ENCODE measurements around the gene NXPH1.

NXPH1 gene

GRCh38 chr7:8433477-8434289 is at the start of gene NXPH1:
TSS of gene NXPH1 (plus strand) at chr7:8433609.
- no peak for DNase-seq

- no peak for DNase-seq
These were observed 48.5 kb upstream of the NXPH1 start for GRCh38 chr7:8384901-8385300.

- DNase-seq, result no peak
These were observed 46.4 kb upstream of the NXPH1 start for GRCh38 chr7:8386926-8387550.

GRCh38 chr7:8387551-8388256 is 45.7 kb upstream of the NXPH1 start:
- DNase-seq, result no peak

- DNase-seq, result no peak
These were observed 45.2 kb upstream of the NXPH1 start for GRCh38 chr7:8388257-8388625.

- no peak for DNase-seq
These were observed 43.7 kb upstream of the NXPH1 start for GRCh38 chr7:8389593-8390261.

GRCh38 chr7:8390262-8390626 is 43.2 kb upstream of the NXPH1 start:
- DNase-seq, result no peak

- no peak for DNase-seq
These were observed 41.9 kb upstream of the NXPH1 start for GRCh38 chr7:8391353-8392062.

- DNase-seq, result no peak
These were observed 37.1 kb upstream of the NXPH1 start for GRCh38 chr7:8396294-8396693.

- no peak for DNase-seq
These were observed 24.5 kb upstream of the NXPH1 start for GRCh38 chr7:8408871-8409270.

- no peak for DNase-seq
These were observed 22.3 kb upstream of the NXPH1 start for GRCh38 chr7:8411103-8411502.

GRCh38 chr7:8413600-8413999 is 19.8 kb upstream of the NXPH1 start:
- DNase-seq, result no peak

GRCh38 chr7:8418629-8419245 is 14.7 kb upstream of the NXPH1 start:
- no peak for DNase-seq

- no peak for DNase-seq
These were observed 11.2 kb upstream of the NXPH1 start for GRCh38 chr7:8422177-8422576.

- DNase-seq, result no peak
These were observed 10.4 kb upstream of the NXPH1 start for GRCh38 chr7:8423057-8423456.

GRCh38 chr7:8425223-8425622 is 8.2 kb upstream of the NXPH1 start:
- DNase-seq, result no peak

GRCh38 chr7:8430643-8431042 is 2.8 kb upstream of the NXPH1 start:
- DNase-seq, result no peak

- no peak for DNase-seq
These were observed 1.0 kb downstream of the NXPH1 start for GRCh38 chr7:8434290-8435002.

GRCh38 chr7:8435095-8435494 is 1.7 kb downstream of the NXPH1 start:
- DNase-seq, result no peak

- no peak for DNase-seq
These were observed 2.5 kb downstream of the NXPH1 start for GRCh38 chr7:8435590-8436545.

- DNase-seq, result no peak
These were observed 3.6 kb downstream of the NXPH1 start for GRCh38 chr7:8436965-8437364.
